Lower leg skin (tissue), 3 donors: ENCODE data around the gene DUSP23.

Experiments used
- POLR2A ChIP-seq, 2 donors: fragments of 450-650 bp; IDR thresholded peaks; one replicate each; pipeline ENCODE4 v1.6.1; 2016 to 2017; ENCODE audit warnings: antibody characterized with exemption in 2 of 2, mild to moderate bottlenecking in 1 of 2, moderate library complexity in 1 of 2
- TF ChIP-seq, protein P1 (sequence below), 3 donors: fragments of 450-650 bp; IDR thresholded peaks; one replicate each; pipeline ENCODE4 v1.5.1; 2016; ENCODE audit warnings: antibody characterized with exemption in 3 of 3, mild to moderate bottlenecking in 3 of 3, moderate library complexity in 2 of 3

DNA sequence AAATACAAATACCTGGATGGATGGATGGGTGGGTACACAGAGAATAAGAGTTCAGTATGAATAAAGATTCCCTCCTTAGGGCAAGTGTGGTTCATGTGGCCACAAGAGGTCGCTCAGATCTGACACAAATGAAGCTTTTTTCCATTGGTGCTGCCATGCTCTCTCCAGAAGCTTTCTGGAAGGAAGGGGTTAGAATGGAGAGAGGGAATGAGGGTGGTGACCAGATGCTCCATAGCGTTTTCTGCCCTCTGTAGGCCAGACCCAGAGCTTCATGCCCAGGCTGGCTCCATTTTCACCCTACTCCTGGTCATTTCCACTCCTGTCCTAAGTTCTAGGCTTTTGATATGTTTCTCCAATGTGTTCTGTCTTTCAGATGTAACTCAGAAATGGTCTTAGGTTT, 18.1 kb downstream of the DUSP23 start:
- TF ChIP-seq, protein P1, sequence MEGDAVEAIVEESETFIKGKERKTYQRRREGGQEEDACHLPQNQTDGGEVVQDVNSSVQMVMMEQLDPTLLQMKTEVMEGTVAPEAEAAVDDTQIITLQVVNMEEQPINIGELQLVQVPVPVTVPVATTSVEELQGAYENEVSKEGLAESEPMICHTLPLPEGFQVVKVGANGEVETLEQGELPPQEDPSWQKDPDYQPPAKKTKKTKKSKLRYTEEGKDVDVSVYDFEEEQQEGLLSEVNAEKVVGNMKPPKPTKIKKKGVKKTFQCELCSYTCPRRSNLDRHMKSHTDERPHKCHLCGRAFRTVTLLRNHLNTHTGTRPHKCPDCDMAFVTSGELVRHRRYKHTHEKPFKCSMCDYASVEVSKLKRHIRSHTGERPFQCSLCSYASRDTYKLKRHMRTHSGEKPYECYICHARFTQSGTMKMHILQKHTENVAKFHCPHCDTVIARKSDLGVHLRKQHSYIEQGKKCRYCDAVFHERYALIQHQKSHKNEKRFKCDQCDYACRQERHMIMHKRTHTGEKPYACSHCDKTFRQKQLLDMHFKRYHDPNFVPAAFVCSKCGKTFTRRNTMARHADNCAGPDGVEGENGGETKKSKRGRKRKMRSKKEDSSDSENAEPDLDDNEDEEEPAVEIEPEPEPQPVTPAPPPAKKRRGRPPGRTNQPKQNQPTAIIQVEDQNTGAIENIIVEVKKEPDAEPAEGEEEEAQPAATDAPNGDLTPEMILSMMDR (IDR thresholded peaks at IDR 0.05), result no peak
- no peak for TF ChIP-seq POLR2A (IDR thresholded peaks at IDR 0.05)
